ENCODE measurements around the gene OVCH2. TPM values are rescaled to one million over a fixed set of nuclear protein-coding genes. Genes with fewer than 3 reads are reported as not detected.

OVCH2 gene
- total RNA-seq, 3 donors from 2014 or later, result 7.0 to 17.7 TPM; not detected in 1

- Histone ChIP-seq H3K4me1 (no peaks in the 10 kb centered on the region), H3K27me3 (no peaks in the 10 kb centered on the region), H3K4me3 (peak overlapping the region in 1 of 3 donors; percentile 36), H3K27ac (no peak overlapping the region), H3K36me3 (no peaks in the 10 kb centered on the region), H3K9me3 (no peaks in the 10 kb centered on the region)
- no peak for TF ChIP-seq POLR2A (IDR thresholded peaks at IDR 0.05)
- TF ChIP-seq POLR2AphosphoS5 (IDR thresholded peaks at IDR 0.05), result no peak
- TF ChIP-seq CTCF (IDR thresholded peaks at IDR 0.05), result no peak
- no peak for DNase-seq (ENCODE audit: low spot score in 2 of 2)
- intact Hi-C loops (cut with DNase I; ENCODE audit: low total_unique reads), result no loop called here
Measured at GRCh38 chr11:7694235-7694634, 12.0 kb downstream of the OVCH2 start.

GRCh38 chr11:7692426-7692825 is 13.9 kb downstream of the OVCH2 start:
- intact Hi-C loops (cut with DNase I; ENCODE audit: low total_unique reads), result no loop called here
- Histone ChIP-seq H3K4me1 (no peaks in the 10 kb centered on the region), H3K27ac (no peak overlapping the region), H3K36me3 (no peaks in the 10 kb centered on the region), H3K27me3 (no peaks in the 10 kb centered on the region), H3K4me3 (no peak overlapping the region), H3K9me3 (no peaks in the 10 kb centered on the region)
- no peak for DNase-seq (ENCODE audit: low spot score in 2 of 2)
- TF ChIP-seq CTCF (IDR thresholded peaks at IDR 0.05) (no peak), POLR2AphosphoS5 (IDR thresholded peaks at IDR 0.05) (no peak)

GRCh38 chr11:7691759-7692350 is 14.4 kb downstream of the OVCH2 start:
- Histone ChIP-seq H3K4me1 (no peaks in the 10 kb centered on the region), H3K27ac (no peak overlapping the region), H3K36me3 (no peaks in the 10 kb centered on the region), H3K4me3 (no peak overlapping the region), H3K9me3 (no peaks in the 10 kb centered on the region), H3K27me3 (no peaks in the 10 kb centered on the region)
- intact Hi-C loops (cut with DNase I; ENCODE audit: low total_unique reads), result no loop called here
- no peak for TF ChIP-seq POLR2A (IDR thresholded peaks at IDR 0.05)
- no peak for TF ChIP-seq POLR2AphosphoS5 (IDR thresholded peaks at IDR 0.05)
- no peak for TF ChIP-seq CTCF (IDR thresholded peaks at IDR 0.05)
- no peak for DNase-seq (ENCODE audit: low spot score in 2 of 2)

- intact Hi-C loops (cut with DNase I; ENCODE audit: low total_unique reads), result no loop called here
- DNase-seq (ENCODE audit: low spot score in 2 of 2), result no peak
- Histone ChIP-seq H3K27me3 (no peaks in the 10 kb centered on the region), H3K9me3 (no peaks in the 10 kb centered on the region), H3K27ac (no peak overlapping the region), H3K4me3 (no peak overlapping the region), H3K36me3 (no peaks in the 10 kb centered on the region), H3K4me1 (no peaks in the 10 kb centered on the region)
- no peak for TF ChIP-seq POLR2A (IDR thresholded peaks at IDR 0.05)
Measured at GRCh38 chr11:7690648-7691047, 15.6 kb downstream of the OVCH2 start.

- Histone ChIP-seq H3K9me3 (no peaks in the 10 kb centered on the region), H3K36me3 (no peaks in the 10 kb centered on the region), H3K4me1 (no peaks in the 10 kb centered on the region), H3K27me3 (no peaks in the 10 kb centered on the region), H3K4me3 (no peak overlapping the region), H3K27ac (no peak overlapping the region)
- intact Hi-C loops (cut with DNase I; ENCODE audit: low total_unique reads), result no loop called here
- no peak for TF ChIP-seq POLR2AphosphoS5 (IDR thresholded peaks at IDR 0.05)
- TF ChIP-seq CTCF (IDR thresholded peaks at IDR 0.05), result no peak
- no peak for TF ChIP-seq POLR2A (IDR thresholded peaks at IDR 0.05)
- DNase-seq (ENCODE audit: low spot score in 2 of 2), result no peak
Measured at GRCh38 chr11:7689239-7689638, 17.0 kb downstream of the OVCH2 start.

Measured in breast epithelium (tissue), 4 donors.